Measurements from ENCODE around the gene PHF20. TPM values are rescaled to one million over a fixed set of nuclear protein-coding genes. Genes with fewer than 3 reads are reported as not detected.

PHF20 gene
- total RNA-seq, 1 experiment from 2014 or later = 37.2 TPM

- Histone ChIP-seq H4K20me1 (ENCODE audit: low read length) (peaks cover 57% of the 10 kb centered on the region), H3K4me2 (ENCODE audit: low read length) (peak overlapping the region; percentile 93), H3K9me3 (ENCODE audit: low read length) (no peaks in the 10 kb centered on the region), H3K4me1 (ENCODE audit: insufficient read depth, low read length) (peaks cover 44% of the 10 kb centered on the region), H3F3A (ENCODE audit: low read length, unreplicated experiment) (no peaks in the 10 kb centered on the region), H3K27ac (ENCODE audit: low read length) (no peak overlapping the region), H3K9me2 (replicated peaks; ENCODE audit: low read length) (no peaks in the 10 kb centered on the region), H3K9ac (ENCODE audit: low read length) (peak overlapping the region; percentile 100; the same call in 1 of the 2 replicates), H3K27me3 (ENCODE audit: low read length) (no peaks in the 10 kb centered on the region), H2AFZ (ENCODE audit: low read length) (no peak overlapping the region), H3K79me2 (ENCODE audit: low read length) (peaks cover 86% of the 10 kb centered on the region), H3K36me3 (ENCODE audit: low read depth, low read length) (peaks cover 56% of the 10 kb centered on the region), H3K4me3 (ENCODE audit: low read length) (peak overlapping the region; percentile 86)
- intact Hi-C loops (cut with micrococcal nuclease) = no loop called here
- BruUV-seq (replicated peaks) = no TSS peak
- peak; percentile 46 for DNase-seq
- CTCF ChIA-PET = interaction anchor here (0.5 to 0.7 kb wide), 3 partner anchors 91 to 228 kb away, joined by 3 to 8 read pairs (median 4); no protein-coding TSS in a partner anchor
- POLR2A ChIA-PET (ENCODE audit: unreplicated experiment) = interaction anchor here (0.5 kb wide), 1 partner anchor 10 kb away, joined by 4 read pairs; no protein-coding TSS in a partner anchor
- ATAC-seq = no peak
- TF ChIP-seq EZH2phosphoT487 (IDR thresholded peaks at IDR 0.05; ENCODE audit: borderline replicate concordance, low read length) (no peak), CTCF (conservative IDR thresholded peaks at IDR 0.05; ENCODE audit: low read depth, low read length) (peak; percentile 40; the same call in 1 of the 2 replicates)
Measured at GRCh38 chr20:35739294-35740163, 32.3 kb upstream of the PHF20 start.

- Histone ChIP-seq H2AFZ (ENCODE audit: low read length) (peak within 1 kb of the TSS; percentile 62), H3K9me2 (replicated peaks; ENCODE audit: low read length) (no peaks in the 10 kb centered on the region), H3K4me3 (ENCODE audit: low read length) (peak within 1 kb of the TSS; percentile 86), H3K27ac (ENCODE audit: low read length) (peak within 1 kb of the TSS; percentile 86), H3K9me3 (ENCODE audit: low read length) (no peaks in the 10 kb centered on the region), H3K9ac (ENCODE audit: low read length) (peak within 1 kb of the TSS; percentile 100), H3F3A (ENCODE audit: low read length, unreplicated experiment) (no peaks in the 10 kb centered on the region), H3K36me3 (ENCODE audit: low read depth, low read length) (peaks cover 35% of the 10 kb centered on the region), H3K4me2 (ENCODE audit: low read length) (peak within 1 kb of the TSS; percentile 95), H3K4me1 (ENCODE audit: insufficient read depth, low read length) (peaks cover 32% of the 10 kb centered on the region), H4K20me1 (ENCODE audit: low read length) (peaks cover 36% of the 10 kb centered on the region), H3K27me3 (ENCODE audit: low read length) (no peaks in the 10 kb centered on the region), H3K79me2 (ENCODE audit: low read length) (peaks cover 60% of the 10 kb centered on the region)
- no TSS peak for BruUV-seq (replicated peaks)
- peak; percentile 93 for ATAC-seq
- ChIA-PET POLR2A (ENCODE audit: unreplicated experiment) (interaction anchor here (0.5 to 2.2 kb wide), 28 partner anchors 11 to 1630 kb away, joined by 3 to 61 read pairs (median 4); partner anchors contain the start of genes EIF2S2, PHF20, ROMO1 and SCAND1), CTCF (interaction anchor here (0.5 to 1.3 kb wide), 6 partner anchors 12 to 1379 kb away, joined by 3 to 10 read pairs (median 4); partner anchors contain the start of gene SCAND1)
- no peak for TF ChIP-seq EZH2phosphoT487 (IDR thresholded peaks at IDR 0.05; ENCODE audit: borderline replicate concordance, low read length)
- peak; percentile 38 for TF ChIP-seq CTCF (conservative IDR thresholded peaks at IDR 0.05; ENCODE audit: low read depth, low read length)
- intact Hi-C loops (cut with micrococcal nuclease) = loop anchor here (1.0 to 2.0 kb wide), 2 partner anchors 27 to 142 kb away; no protein-coding TSS in a partner anchor
- DNase-seq = peak; percentile 100
Measured at GRCh38 chr20:35741892-35742740, 29.7 kb upstream of the PHF20 start, which contains the start of gene RBM39. TSS of gene RBM39 (minus strand) at chr20:35742260. CDS start at chr20:35740874, 1,386 bp downstream.
